ENCODE results near the gene ZNF215. TPM values are rescaled to one million over a fixed set of nuclear protein-coding genes. Genes with fewer than 3 reads are reported as not detected.

Gene ZNF215
- total and polyA plus RNA-seq, 7 donors, result 0.07 to 0.36 (median 0.23) TPM

GRCh38 chr11:6889835-6890234 is 36.4 kb upstream of the ZNF215 start:
- WGBS, 3 donors, result 80 to 96% (median 85%) methylated on average over 1 of the region's 1 CpG
- ATAC-seq, result no peak

GRCh38 chr11:6892400-6892799 is 33.8 kb upstream of the ZNF215 start, which contains the start of gene OR2D2:
Gene OR2D2, minus strand, starts transcription at chr11:6892500. Its CDS starts 0 bp downstream, at chr11:6892500.
- no peak for TF ChIP-seq CTCF (IDR thresholded peaks at IDR 0.05)
- no peaks in the 10 kb centered on the region for H3K4me1 ChIP-seq
- 72 to 86% (median 77%) methylated on average over 2 of the region's 2 CpGs for WGBS, 3 donors
- no peak for DNase-seq
- H3K27ac ChIP-seq, result no peak within 1 kb of the TSS
- no peaks in the 10 kb centered on the region for H3K36me3 ChIP-seq (ENCODE audit: insufficient read depth in 1 of 2, low read depth in 1 of 2)
- no peaks in the 10 kb centered on the region for H3K27me3 ChIP-seq (ENCODE audit: insufficient read depth in 3 of 3, low read length in 2 of 3)
- no peaks in the 10 kb centered on the region for H3K9me3 ChIP-seq
- intact Hi-C loops (cut with DNase I), result no loop called here
- ATAC-seq, result no peak
- no peak within 1 kb of the TSS for H3K4me3 ChIP-seq

More at GRCh38 chr11:6889835-6890234, 36.4 kb upstream of the ZNF215 start:
- no peaks in the 10 kb centered on the region for H3K27me3 ChIP-seq (ENCODE audit: insufficient read depth in 3 of 3, low read length in 2 of 3)
- intact Hi-C loops (cut with DNase I), result no loop called here
- no peak overlapping the region for H3K4me3 ChIP-seq
- H3K27ac ChIP-seq, result no peak overlapping the region
- H3K36me3 ChIP-seq (ENCODE audit: insufficient read depth in 1 of 2, low read depth in 1 of 2), result no peaks in the 10 kb centered on the region
- DNase-seq, result no peak
- no peaks in the 10 kb centered on the region for H3K9me3 ChIP-seq
- H3K4me1 ChIP-seq, result no peaks in the 10 kb centered on the region
- TF ChIP-seq CTCF (IDR thresholded peaks at IDR 0.05), result no peak

- H3K27me3 ChIP-seq (ENCODE audit: insufficient read depth in 3 of 3, low read length in 2 of 3), result no peaks in the 10 kb centered on the region
- H3K4me3 ChIP-seq, result no peak overlapping the region
- ATAC-seq (no peak), DNase-seq (no peak)
- intact Hi-C loops (cut with DNase I), result no loop called here
- no peak for TF ChIP-seq CTCF (IDR thresholded peaks at IDR 0.05)
- H3K9me3 ChIP-seq, result no peaks in the 10 kb centered on the region
- no peaks in the 10 kb centered on the region for H3K36me3 ChIP-seq (ENCODE audit: insufficient read depth in 1 of 2, low read depth in 1 of 2)
- H3K27ac ChIP-seq, result no peak overlapping the region
- H3K4me1 ChIP-seq, result no peaks in the 10 kb centered on the region
Measured at GRCh38 chr11:6894097-6894496, 32.1 kb upstream of the ZNF215 start.

GRCh38 chr11:6895010-6895409 is 31.2 kb upstream of the ZNF215 start:
- no peak overlapping the region for H3K27ac ChIP-seq
- TF ChIP-seq CTCF (IDR thresholded peaks at IDR 0.05), result no peak
- intact Hi-C loops (cut with DNase I), result no loop called here
- H3K27me3 ChIP-seq (ENCODE audit: insufficient read depth in 3 of 3, low read length in 2 of 3), result no peaks in the 10 kb centered on the region
- H3K9me3 ChIP-seq, result no peaks in the 10 kb centered on the region
- ATAC-seq (no peak), DNase-seq (no peak)
- H3K36me3 ChIP-seq (ENCODE audit: insufficient read depth in 1 of 2, low read depth in 1 of 2), result no peaks in the 10 kb centered on the region
- H3K4me1 ChIP-seq, result no peaks in the 10 kb centered on the region
- no peak overlapping the region for H3K4me3 ChIP-seq

GRCh38 chr11:6898911-6899310 is 27.3 kb upstream of the ZNF215 start:
- intact Hi-C loops (cut with DNase I), result no loop called here
- WGBS, 3 donors, result 57 to 65% (median 63%) methylated on average over 1 of the region's 1 CpG
- no peak overlapping the region for H3K4me3 ChIP-seq
- no peak for TF ChIP-seq CTCF (IDR thresholded peaks at IDR 0.05)
- DNase-seq, result no peak
- ATAC-seq, result no peak
- H3K27me3 ChIP-seq (ENCODE audit: insufficient read depth in 3 of 3, low read length in 2 of 3), result no peaks in the 10 kb centered on the region
- no peaks in the 10 kb centered on the region for H3K4me1 ChIP-seq
- no peaks in the 10 kb centered on the region for H3K9me3 ChIP-seq
- H3K36me3 ChIP-seq (ENCODE audit: insufficient read depth in 1 of 2, low read depth in 1 of 2), result no peaks in the 10 kb centered on the region
- no peak overlapping the region for H3K27ac ChIP-seq

Data from psoas muscle (tissue), 8 donors.